ENCODE results near the gene C4BPA. TPM values are rescaled to one million over a fixed set of nuclear protein-coding genes. Genes with fewer than 3 reads are reported as not detected.

C4BPA gene
- total RNA-seq, 4 donors from 2014 or later: not detected

- 93 to 95% methylated on average over 1 of the region's 1 CpG for WGBS, 2 donors
- Histone ChIP-seq H3K4me3 (replicated peaks in 1 of 3) (no peak overlapping the region), H3K27me3 (no peaks in the 10 kb centered on the region), H3K36me3 (no peaks in the 10 kb centered on the region), H3K9me3 (no peaks in the 10 kb centered on the region), H3K27ac (no peak overlapping the region), H3K4me1 (no peaks in the 10 kb centered on the region)
- TF ChIP-seq CTCF (IDR thresholded peaks at IDR 0.05) (no peak), POLR2A (IDR thresholded peaks at IDR 0.05) (no peak)
- no peak for DNase-seq
- intact Hi-C loops (cut with DNase I): no loop called here
These were observed 82.5 kb downstream of the C4BPA start for GRCh38 chr1:207186503-207186902.

- TF ChIP-seq CTCF (IDR thresholded peaks at IDR 0.05): no peak
- Histone ChIP-seq H3K27ac (no peak overlapping the region), H3K4me1 (no peaks in the 10 kb centered on the region), H3K27me3 (no peaks in the 10 kb centered on the region), H3K36me3 (no peaks in the 10 kb centered on the region), H3K9me3 (no peaks in the 10 kb centered on the region), H3K4me3 (replicated peaks in 1 of 3) (no peak overlapping the region)
- no peak for DNase-seq
- intact Hi-C loops (cut with DNase I): no loop called here
- 70 to 75% methylated on average over 1 of the region's 1 CpG for WGBS, 2 donors
These were observed 84.9 kb downstream of the C4BPA start for GRCh38 chr1:207188901-207189300.

- intact Hi-C loops (cut with DNase I): no loop called here
- H3K4me1 ChIP-seq: no peaks in the 10 kb centered on the region
- no peaks in the 10 kb centered on the region for H3K36me3 ChIP-seq
- no peak overlapping the region for H3K27ac ChIP-seq
- H3K9me3 ChIP-seq: no peaks in the 10 kb centered on the region
- DNase-seq: no peak
- TF ChIP-seq CTCF (IDR thresholded peaks at IDR 0.05) (no peak), POLR2A (IDR thresholded peaks at IDR 0.05) (no peak)
- H3K4me3 ChIP-seq (replicated peaks in 1 of 3): no peak overlapping the region
- H3K27me3 ChIP-seq: no peaks in the 10 kb centered on the region
These were observed 87.0 kb downstream of the C4BPA start for GRCh38 chr1:207191061-207191460.

GRCh38 chr1:207191776-207192175 is 87.7 kb downstream of the C4BPA start:
- intact Hi-C loops (cut with DNase I): no loop called here
- 88% methylated on average over 3 of the region's 3 CpGs for WGBS, 2 donors
- TF ChIP-seq CTCF (IDR thresholded peaks at IDR 0.05): no peak
- TF ChIP-seq POLR2A (IDR thresholded peaks at IDR 0.05): no peak

GRCh38 chr1:207194197-207194596 is 90.2 kb downstream of the C4BPA start:
- no peaks in the 10 kb centered on the region for H3K36me3 ChIP-seq
- H3K4me1 ChIP-seq: no peaks in the 10 kb centered on the region
- WGBS, 2 donors: 88 to 95% methylated on average over 1 of the region's 1 CpG
- no peak for DNase-seq
- H3K9me3 ChIP-seq: no peaks in the 10 kb centered on the region
- H3K4me3 ChIP-seq (replicated peaks in 1 of 3): no peak overlapping the region
- H3K27ac ChIP-seq: no peak overlapping the region
- intact Hi-C loops (cut with DNase I): no loop called here
- H3K27me3 ChIP-seq: no peaks in the 10 kb centered on the region
- no peak for TF ChIP-seq CTCF (IDR thresholded peaks at IDR 0.05)
- TF ChIP-seq POLR2A (IDR thresholded peaks at IDR 0.05): no peak

More at GRCh38 chr1:207191776-207192175, 87.7 kb downstream of the C4BPA start:
- Histone ChIP-seq H3K4me3 (replicated peaks in 1 of 3) (no peak overlapping the region), H3K4me1 (no peaks in the 10 kb centered on the region), H3K9me3 (no peaks in the 10 kb centered on the region), H3K27ac (no peak overlapping the region), H3K36me3 (no peaks in the 10 kb centered on the region), H3K27me3 (no peaks in the 10 kb centered on the region)
- no peak for DNase-seq

Small RNA genes within 50 kb of the gene (small RNA-seq; reads per million reads assigned to genes)
- gene AL445493.1: not detected

Other genes starting within 250 kb of the C4BPA start
- gene IL20, start 238.6 kb upstream of the C4BPA start, total RNA-seq: not detected
- gene IL24, start 206.8 kb upstream of the C4BPA start, total RNA-seq: not detected
- 1 to 10 TPM; 1.2 to 5.2 (median 3.0) TPM for gene FCMR, start 182.3 kb upstream of the C4BPA start, total RNA-seq
- gene PIGR, start 157.8 kb upstream of the C4BPA start, total RNA-seq: 1 to 10 TPM in 1 of 4 donors, under 1 TPM in 2, not detected in 1; 0.11 to 1.2 (median 0.75) TPM
- gene FCAMR, start 133.8 kb upstream of the C4BPA start, total RNA-seq: not detected
- 10 to 100 TPM in 3 of 4 donors, 1 to 10 TPM in 1; 7.1 to 24.6 (median 13.3) TPM for gene C1orf116, start 71.5 kb upstream of the C4BPA start, total RNA-seq
- 10 to 100 TPM; 11.6 to 17.7 (median 13.5) TPM for gene YOD1, start 53.0 kb upstream of the C4BPA start, total RNA-seq
- 100 to 1,000 TPM in 2 of 4 donors, 10 to 100 TPM in 2; 87.7 to 191 (median 110) TPM for gene PFKFB2, start 51.0 kb upstream of the C4BPA start, total RNA-seq
- not detected for gene C4BPB, start 15.4 kb upstream of the C4BPA start, total RNA-seq
- gene CD55, start 217.4 kb downstream of the C4BPA start, total RNA-seq: 10 to 100 TPM; 29.7 to 61.9 (median 43.3) TPM

Data from thyroid gland (tissue), 4 donors.